Esophagus squamous epithelium (tissue), 5 donors: ENCODE data around the gene ACCS. TPM values are rescaled to one million over a fixed set of nuclear protein-coding genes. Genes with fewer than 3 reads are reported as not detected.

Experiments
- DNase-seq: peaks from one replicate; lab custom pipeline; 2025; lab: John Stamatoyannopoulos, UW
- H3K27ac ChIP-seq, 4 donors: fragments of 200-600 bp; sonication (generic); one replicate each; pipeline ENCODE4 v1.5.1; 2016 to 2019; ENCODE audit warnings: mild to moderate bottlenecking in 1 of 4
- H3K27me3 ChIP-seq, 4 donors: fragments of 200-600 bp; sonication (generic); 1 replicate in 3 of 4; 2 replicates in 1 of 4; pipeline versions ENCODE4 v1.5.1 to v1.6.0; 2017 to 2021; ENCODE audit warnings: antibody characterized with exemption in 1 of 4
- H3K36me3 ChIP-seq, 3 donors: fragments of 200-600 bp; sonication (generic); one replicate each; pipeline ENCODE4 v1.5.1; 2016 to 2019
- H3K4me1 ChIP-seq, 3 donors: fragments of 200-600 bp; sonication (generic); one replicate each; pipeline ENCODE4 v1.5.1; 2017 to 2019
- H3K4me3 ChIP-seq, 4 donors: fragments of 200-600 bp; sonication (generic); 1 replicate in 3 of 4; 2 replicates in 1 of 4; pipeline ENCODE4 v1.5.1; 2016 to 2019; ENCODE audit warnings: mild to moderate bottlenecking in 2 of 4, moderate library complexity in 1 of 4
- H3K9me3 ChIP-seq, 3 donors: fragments of 200-600 bp; sonication (generic); one replicate each; pipeline ENCODE4 v1.5.1; 2016 to 2019
- POLR2A ChIP-seq, 4 donors: fragments of 450-650 bp; IDR thresholded peaks; one replicate each; pipeline ENCODE4 v1.6.1; 2017; ENCODE audit warnings: antibody characterized with exemption in 4 of 4, mild to moderate bottlenecking in 4 of 4, moderate library complexity in 3 of 4
- WGBS, 2 donors: methylation state at CpG; one replicate each; pipeline ENCODE4 v1.1.5; 2018; 5-methylcytosine and 5-hydroxymethylcytosine counted together
- intact Hi-C: fragments of 100-400 bp; cut with DNase I; formaldehyde crosslinking; loops from one replicate; pipeline ENCODE4 v1.15.0; 2022
- total RNA-seq, 4 donors: library from RNA; depleted of rRNA; stranded (reverse); fragments of >200 nt; gene quantifications; one replicate each; pipeline ENCODE4 v1.1.0, GENCODE V29; 2016
- TF ChIP-seq, protein P1 (sequence below), 6 experiments: fragments of 450-650 bp in 4 of 6; fragments of 200-600 bp in 2 of 6; sonication (generic) in 2 of 6; IDR thresholded peaks; one replicate each; pipeline ENCODE4 v1.5.1; 2016 to 2019; ENCODE audit warnings: antibody characterized with exemption in 6 of 6, mild to moderate bottlenecking in 4 of 6, moderate library complexity in 4 of 6
- donor health status: DM: yes; HTN: yes; CAD: no.

The ACCS gene
- total RNA-seq, 4 donors from 2014 or later: 3.4 to 22.1 (median 4.9) TPM

DNA sequence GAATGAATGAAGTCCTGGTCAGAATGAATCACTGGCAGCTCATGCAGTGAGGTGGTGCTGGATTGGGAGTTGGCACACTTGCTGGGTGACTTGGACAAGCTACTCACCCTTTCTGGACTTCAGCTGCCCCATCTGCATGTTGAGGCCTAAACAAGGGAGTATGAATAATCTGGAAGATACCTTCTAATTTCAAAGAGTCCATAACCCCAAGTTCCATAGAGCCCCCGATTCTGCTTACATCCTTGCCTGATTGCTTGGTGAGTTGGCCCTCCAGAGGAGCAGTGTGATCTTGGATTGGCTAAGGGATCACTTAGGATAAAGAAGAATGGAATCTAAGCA lies 36.6 kb upstream of the ACCS start:
- no peak for DNase-seq
- WGBS, 2 donors: 75 to 100% methylated on average over 1 of the region's 1 CpG
- no peaks in the 10 kb centered on the region for H3K36me3 ChIP-seq
- no peak overlapping the region for H3K27ac ChIP-seq
- H3K27me3 ChIP-seq: no peaks in the 10 kb centered on the region
- TF ChIP-seq, protein P1, sequence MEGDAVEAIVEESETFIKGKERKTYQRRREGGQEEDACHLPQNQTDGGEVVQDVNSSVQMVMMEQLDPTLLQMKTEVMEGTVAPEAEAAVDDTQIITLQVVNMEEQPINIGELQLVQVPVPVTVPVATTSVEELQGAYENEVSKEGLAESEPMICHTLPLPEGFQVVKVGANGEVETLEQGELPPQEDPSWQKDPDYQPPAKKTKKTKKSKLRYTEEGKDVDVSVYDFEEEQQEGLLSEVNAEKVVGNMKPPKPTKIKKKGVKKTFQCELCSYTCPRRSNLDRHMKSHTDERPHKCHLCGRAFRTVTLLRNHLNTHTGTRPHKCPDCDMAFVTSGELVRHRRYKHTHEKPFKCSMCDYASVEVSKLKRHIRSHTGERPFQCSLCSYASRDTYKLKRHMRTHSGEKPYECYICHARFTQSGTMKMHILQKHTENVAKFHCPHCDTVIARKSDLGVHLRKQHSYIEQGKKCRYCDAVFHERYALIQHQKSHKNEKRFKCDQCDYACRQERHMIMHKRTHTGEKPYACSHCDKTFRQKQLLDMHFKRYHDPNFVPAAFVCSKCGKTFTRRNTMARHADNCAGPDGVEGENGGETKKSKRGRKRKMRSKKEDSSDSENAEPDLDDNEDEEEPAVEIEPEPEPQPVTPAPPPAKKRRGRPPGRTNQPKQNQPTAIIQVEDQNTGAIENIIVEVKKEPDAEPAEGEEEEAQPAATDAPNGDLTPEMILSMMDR (IDR thresholded peaks at IDR 0.05): no peak
- no peak for TF ChIP-seq POLR2A (IDR thresholded peaks at IDR 0.05)
- no peak overlapping the region for H3K4me3 ChIP-seq
- H3K9me3 ChIP-seq: peaks cover 0 to 8% (median 7%) of the 10 kb centered on the region in 3 donors
- H3K4me1 ChIP-seq: peaks cover 0 to 18% (median 0%) of the 10 kb centered on the region in 3 donors
- intact Hi-C loops: no loop called here

GRCh38 chr11:44029977-44030911 lies 35.8 kb upstream of the ACCS start:
- H3K36me3 ChIP-seq: no peaks in the 10 kb centered on the region
- intact Hi-C loops: no loop called here
- H3K27ac ChIP-seq: peak overlapping the region in 3 of 4 donors; percentile 23 to 80 (median 71)
- H3K27me3 ChIP-seq: no peaks in the 10 kb centered on the region
- H3K4me1 ChIP-seq: peaks cover 0 to 18% (median 0%) of the 10 kb centered on the region in 3 donors
- no peak overlapping the region for H3K4me3 ChIP-seq
- WGBS, 2 donors: 13 to 31% methylated on average over 3 to 4 of the region's 5 CpGs
- peaks cover 0 to 8% (median 7%) of the 10 kb centered on the region in 3 donors for H3K9me3 ChIP-seq
- TF ChIP-seq POLR2A (IDR thresholded peaks at IDR 0.05): no peak
- TF ChIP-seq, protein P1 (IDR thresholded peaks at IDR 0.05): no peak
- DNase-seq: no peak

GRCh38 chr11:44030996-44031395 lies 35.1 kb upstream of the ACCS start:
- intact Hi-C loops: no loop called here
- Histone ChIP-seq H3K4me1 (peaks cover 0 to 18% (median 0%) of the 10 kb centered on the region in 3 donors), H3K36me3 (no peaks in the 10 kb centered on the region), H3K27ac (peak overlapping the region in 3 of 4 donors; percentile 23 to 80 (median 71)), H3K27me3 (no peaks in the 10 kb centered on the region), H3K4me3 (no peak overlapping the region), H3K9me3 (peaks cover 0 to 2% (median under 1%) of the 10 kb centered on the region in 3 donors)
- no peak for DNase-seq
- TF ChIP-seq, protein P1 (IDR thresholded peaks at IDR 0.05): no peak
- no peak for TF ChIP-seq POLR2A (IDR thresholded peaks at IDR 0.05)
- WGBS, 2 donors: 71 to 78% methylated on average over 5 of the region's 5 CpGs

- Histone ChIP-seq H3K27me3 (no peaks in the 10 kb centered on the region), H3K27ac (peak overlapping the region in 3 of 4 donors; percentile 23 to 80 (median 71)), H3K9me3 (no peaks in the 10 kb centered on the region), H3K4me1 (peaks cover 0 to 18% (median 0%) of the 10 kb centered on the region in 3 donors), H3K36me3 (no peaks in the 10 kb centered on the region), H3K4me3 (no peak overlapping the region)
- TF ChIP-seq POLR2A (IDR thresholded peaks at IDR 0.05): no peak
- TF ChIP-seq, protein P1 (IDR thresholded peaks at IDR 0.05): no peak
- no peak for DNase-seq
- intact Hi-C loops: no loop called here
- 76 to 79% methylated on average over 3 to 5 of the region's 5 CpGs for WGBS, 2 donors
Measured at GRCh38 chr11:44031549-44031948, 34.5 kb upstream of the ACCS start.
